Ovary (tissue), 3 donors: Measurements from ENCODE around the gene MYO1B.

ENCODE experiments used
- EP300 ChIP-seq: sonication (generic); formaldehyde crosslinking; IDR thresholded peaks from one replicate; pipeline ENCODE4 v1.6.1; 2017; ENCODE audit warnings: antibody characterized with exemption
- POLR2A ChIP-seq: fragments of 450-650 bp; IDR thresholded peaks from one replicate; pipeline ENCODE4 v1.6.1; 2017; ENCODE audit warnings: antibody characterized with exemption, mild to moderate bottlenecking, moderate library complexity
- TF ChIP-seq, protein P1 (sequence below), 3 donors: fragments of 450-650 bp in 2 of 3; fragments of 200-600 bp in 1 of 3; IDR thresholded peaks; one replicate each; pipeline versions ENCODE4 v1.5.1 to v1.8.0; 2016 to 2022; ENCODE audit warnings: antibody characterized with exemption in 3 of 3, mild to moderate bottlenecking in 1 of 3
- donor health status: DM: no; HTN: no; CAD: no.

DNA sequence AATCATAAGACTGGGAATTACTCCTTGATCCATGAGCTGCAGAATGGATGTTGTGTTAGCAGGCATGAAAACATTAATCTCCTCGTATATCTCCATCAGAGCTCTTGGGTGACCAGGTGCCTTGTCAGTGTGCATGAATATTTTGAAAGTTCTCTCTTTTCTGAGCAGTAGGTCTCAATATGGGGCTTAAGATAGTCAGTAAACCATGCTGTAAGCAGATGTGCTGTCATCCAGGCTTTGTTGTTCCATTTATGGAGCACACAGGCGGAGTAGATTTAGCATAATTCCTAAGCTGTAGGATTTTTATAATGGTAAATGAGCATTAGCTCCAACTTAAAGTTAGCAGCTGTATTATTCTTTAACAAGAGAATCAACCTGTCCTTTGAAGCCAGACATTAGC is 160.3 kb downstream of the MYO1B start:
- no peak for TF ChIP-seq POLR2A
- TF ChIP-seq, protein P1, sequence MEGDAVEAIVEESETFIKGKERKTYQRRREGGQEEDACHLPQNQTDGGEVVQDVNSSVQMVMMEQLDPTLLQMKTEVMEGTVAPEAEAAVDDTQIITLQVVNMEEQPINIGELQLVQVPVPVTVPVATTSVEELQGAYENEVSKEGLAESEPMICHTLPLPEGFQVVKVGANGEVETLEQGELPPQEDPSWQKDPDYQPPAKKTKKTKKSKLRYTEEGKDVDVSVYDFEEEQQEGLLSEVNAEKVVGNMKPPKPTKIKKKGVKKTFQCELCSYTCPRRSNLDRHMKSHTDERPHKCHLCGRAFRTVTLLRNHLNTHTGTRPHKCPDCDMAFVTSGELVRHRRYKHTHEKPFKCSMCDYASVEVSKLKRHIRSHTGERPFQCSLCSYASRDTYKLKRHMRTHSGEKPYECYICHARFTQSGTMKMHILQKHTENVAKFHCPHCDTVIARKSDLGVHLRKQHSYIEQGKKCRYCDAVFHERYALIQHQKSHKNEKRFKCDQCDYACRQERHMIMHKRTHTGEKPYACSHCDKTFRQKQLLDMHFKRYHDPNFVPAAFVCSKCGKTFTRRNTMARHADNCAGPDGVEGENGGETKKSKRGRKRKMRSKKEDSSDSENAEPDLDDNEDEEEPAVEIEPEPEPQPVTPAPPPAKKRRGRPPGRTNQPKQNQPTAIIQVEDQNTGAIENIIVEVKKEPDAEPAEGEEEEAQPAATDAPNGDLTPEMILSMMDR (IDR thresholded peaks at IDR 0.05): no peak
- TF ChIP-seq EP300: no peak
